ENCODE data around the gene DACH1. TPM values are rescaled to one million over a fixed set of nuclear protein-coding genes. Genes with fewer than 3 reads are reported as not detected.

The DACH1 gene
- total and polyA plus RNA-seq, 2 of the 13 experiments (the other 11 are each of a cell fraction or from before 2014, with no cell fraction given): not detected

DNA sequence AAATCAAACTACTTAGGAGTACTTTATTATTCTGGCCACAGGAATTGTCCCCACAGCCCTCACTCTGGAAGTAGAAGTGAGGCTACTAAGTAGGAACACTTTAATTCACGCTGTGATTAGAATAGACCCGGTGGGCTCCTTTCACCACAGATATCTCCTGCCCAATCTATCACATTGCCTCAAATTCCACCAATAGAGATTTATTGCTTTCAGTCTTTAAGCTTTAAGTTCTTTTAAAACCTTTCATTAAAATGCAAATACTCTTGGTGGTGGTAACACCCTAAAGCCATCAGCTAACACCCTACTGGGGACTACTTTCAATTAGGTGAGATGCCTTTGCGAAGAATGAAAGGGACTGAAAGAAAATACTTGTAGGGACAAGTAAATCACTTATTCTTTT lies 181.9 kb downstream of the DACH1 start:
- intact Hi-C loops (cut with micrococcal nuclease; ENCODE audit: unreplicated experiment) (no loop called here), in situ Hi-C loops (cut with HindIII; ENCODE audit: extremely low pct_ligation_motif_present, low pct_unique_long_range_greater_than_20kb) (no loop called here)
- Histone ChIP-seq H3K9ac (ENCODE audit: insufficient read depth, low read depth, low read length) (no peak overlapping the region), H3K4me2 (ENCODE audit: low read depth, low read length) (no peak overlapping the region), H3K4me1 (ENCODE audit: insufficient read depth, low read length) (no peaks in the 10 kb centered on the region), H3K79me2 (ENCODE audit: insufficient read depth, low read length) (no peaks in the 10 kb centered on the region), H3K4me3 (replicated peaks in 1 of 3; ENCODE audit: insufficient read depth in 1 of 3, low read depth in 2 of 3, low read length in 3 of 3) (no peak overlapping the region), H2AFZ (ENCODE audit: low read length) (no peak overlapping the region), H3K36me3 (replicated peaks in 1 of 2; ENCODE audit: control insufficient read depth in 1 of 2, insufficient read depth in 2 of 2, low read length in 2 of 2) (no peaks in the 10 kb centered on the region), H3K27me3 (ENCODE audit: control insufficient read depth in 1 of 2, insufficient read depth in 2 of 2, low read length in 2 of 2) (no peaks in the 10 kb centered on the region), H3K27ac (ENCODE audit: extremely low read length, insufficient read depth, low read length) (no peak overlapping the region), H4K20me1 (ENCODE audit: insufficient read depth, low read length) (no peaks in the 10 kb centered on the region), H3K9me3 (ENCODE audit: low read length) (no peaks in the 10 kb centered on the region)
- FAIRE-seq (no peak), ATAC-seq (no peak), DNase-seq (ENCODE audit: low spot score) (no peak)
- no TSS peak for BruUV-seq (replicated peaks)
- CTCF ChIA-PET (ENCODE audit: low intra/inter-chr PET ratio, low total read pairs): no interaction called here
- 3% methylated on average over 3 of the region's 3 CpGs for WGBS (ENCODE audit: low lambda C conversion rate)
- POLR2A ChIA-PET: no interaction called here
- TF ChIP-seq GATA4 (IDR thresholded peaks at IDR 0.05; ENCODE audit: borderline replicate concordance, low read depth): no peak
- TF ChIP-seq NFATC3 (CRISPR knock-in tag; IDR thresholded peaks at IDR 0.05): no peak
- TF ChIP-seq, protein P1, sequence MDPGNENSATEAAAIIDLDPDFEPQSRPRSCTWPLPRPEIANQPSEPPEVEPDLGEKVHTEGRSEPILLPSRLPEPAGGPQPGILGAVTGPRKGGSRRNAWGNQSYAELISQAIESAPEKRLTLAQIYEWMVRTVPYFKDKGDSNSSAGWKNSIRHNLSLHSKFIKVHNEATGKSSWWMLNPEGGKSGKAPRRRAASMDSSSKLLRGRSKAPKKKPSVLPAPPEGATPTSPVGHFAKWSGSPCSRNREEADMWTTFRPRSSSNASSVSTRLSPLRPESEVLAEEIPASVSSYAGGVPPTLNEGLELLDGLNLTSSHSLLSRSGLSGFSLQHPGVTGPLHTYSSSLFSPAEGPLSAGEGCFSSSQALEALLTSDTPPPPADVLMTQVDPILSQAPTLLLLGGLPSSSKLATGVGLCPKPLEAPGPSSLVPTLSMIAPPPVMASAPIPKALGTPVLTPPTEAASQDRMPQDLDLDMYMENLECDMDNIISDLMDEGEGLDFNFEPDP (CRISPR knock-in tag; conservative IDR thresholded peaks at IDR 0.05): no peak
- no peak for TF ChIP-seq GABPA (IDR thresholded peaks at IDR 0.05; ENCODE audit: low read depth, low read length)
- no peak for TF ChIP-seq GABPA (CRISPR knock-in tag; IDR thresholded peaks at IDR 0.05; ENCODE audit: low read depth)
- no peak for TF ChIP-seq ZKSCAN8 (CRISPR knock-in tag; IDR thresholded peaks at IDR 0.05; ENCODE audit: borderline replicate concordance)
- no peak for TF ChIP-seq GLI4 (CRISPR knock-in tag; IDR thresholded peaks at IDR 0.05; ENCODE audit: borderline replicate concordance)
- TF ChIP-seq SUZ12 (IDR thresholded peaks at IDR 0.05; ENCODE audit: low read depth, low read length): no peak
- no peak for TF ChIP-seq ATF1 (CRISPR knock-in tag; IDR thresholded peaks at IDR 0.05)
- no peak for TF ChIP-seq ZNF510 (CRISPR knock-in tag; IDR thresholded peaks at IDR 0.05; ENCODE audit: low read depth)
- no peak for TF ChIP-seq CEBPG (CRISPR knock-in tag; IDR thresholded peaks at IDR 0.05)
- TF ChIP-seq, protein P2, sequence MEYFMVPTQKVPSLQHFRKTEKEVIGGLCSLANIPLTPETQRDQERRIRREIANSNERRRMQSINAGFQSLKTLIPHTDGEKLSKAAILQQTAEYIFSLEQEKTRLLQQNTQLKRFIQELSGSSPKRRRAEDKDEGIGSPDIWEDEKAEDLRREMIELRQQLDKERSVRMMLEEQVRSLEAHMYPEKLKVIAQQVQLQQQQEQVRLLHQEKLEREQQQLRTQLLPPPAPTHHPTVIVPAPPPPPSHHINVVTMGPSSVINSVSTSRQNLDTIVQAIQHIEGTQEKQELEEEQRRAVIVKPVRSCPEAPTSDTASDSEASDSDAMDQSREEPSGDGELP (IDR thresholded peaks at IDR 0.05; ENCODE audit: borderline replicate concordance, low read depth): no peak
- no peak for TF ChIP-seq ZNF713 (CRISPR knock-in tag; IDR thresholded peaks at IDR 0.05)
- TF ChIP-seq ZNF639 (CRISPR knock-in tag; conservative IDR thresholded peaks at IDR 0.05): no peak
- TF ChIP-seq AGO1 (IDR thresholded peaks at IDR 0.05; ENCODE audit: low read depth, low read length, poor library complexity, severe bottlenecking): no peak

Measured in HepG2 (cell line).